T follicular helper cell (primary cell): ENCODE measurements around the gene MARCHF9.

ENCODE experiments used
- DNase-seq: peaks from one replicate; pipeline ENCODE4 v3.0.0-alpha.2; 2020; ENCODE audit warnings: low read depth

MARCHF9 gene

DNA sequence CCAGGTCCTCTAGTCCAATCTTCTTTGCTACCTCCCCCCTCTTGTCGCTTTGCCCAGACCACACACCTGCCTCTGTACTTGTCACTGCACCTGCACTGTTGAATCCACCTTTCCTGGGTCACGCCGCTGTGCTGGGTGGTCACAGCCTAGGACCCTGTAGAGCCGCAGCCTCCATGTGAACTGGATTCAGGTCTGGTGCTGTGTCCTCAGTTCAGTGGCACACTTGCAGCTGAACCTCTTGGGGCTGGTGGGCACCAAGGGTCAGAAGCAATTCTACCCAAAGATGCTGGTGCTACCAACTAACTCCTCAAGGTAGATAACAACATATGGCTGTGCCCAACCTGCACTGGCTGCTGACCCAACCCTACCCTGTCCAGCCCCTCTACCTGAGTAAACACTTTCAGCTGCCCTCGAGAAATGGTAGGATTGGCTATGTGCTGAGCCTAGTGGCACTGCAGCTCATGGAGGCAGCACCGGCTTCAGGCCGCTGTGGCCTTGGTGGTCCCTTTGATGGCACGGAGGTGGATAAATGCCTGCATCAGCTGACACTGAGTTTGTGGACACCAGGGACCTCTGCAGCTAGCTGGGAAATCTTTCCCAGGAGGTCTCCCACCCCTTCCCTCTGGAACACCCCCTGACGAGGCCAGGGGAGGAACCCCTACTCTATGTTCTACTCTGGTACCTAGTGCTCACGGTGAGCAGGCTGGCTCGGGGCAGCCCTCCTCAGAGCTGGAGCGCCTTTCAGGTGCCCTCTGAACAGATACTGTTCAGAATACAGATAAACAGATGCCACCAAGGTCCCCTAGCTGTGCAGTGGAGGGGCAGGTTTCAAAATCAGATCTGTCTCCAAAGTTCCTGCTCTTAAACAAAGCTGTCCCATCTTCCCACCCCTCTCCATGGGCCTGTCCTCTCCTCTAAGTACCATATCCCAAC lies 30.6 kb upstream of the MARCHF9 start:
- no peak for DNase-seq

DNA sequence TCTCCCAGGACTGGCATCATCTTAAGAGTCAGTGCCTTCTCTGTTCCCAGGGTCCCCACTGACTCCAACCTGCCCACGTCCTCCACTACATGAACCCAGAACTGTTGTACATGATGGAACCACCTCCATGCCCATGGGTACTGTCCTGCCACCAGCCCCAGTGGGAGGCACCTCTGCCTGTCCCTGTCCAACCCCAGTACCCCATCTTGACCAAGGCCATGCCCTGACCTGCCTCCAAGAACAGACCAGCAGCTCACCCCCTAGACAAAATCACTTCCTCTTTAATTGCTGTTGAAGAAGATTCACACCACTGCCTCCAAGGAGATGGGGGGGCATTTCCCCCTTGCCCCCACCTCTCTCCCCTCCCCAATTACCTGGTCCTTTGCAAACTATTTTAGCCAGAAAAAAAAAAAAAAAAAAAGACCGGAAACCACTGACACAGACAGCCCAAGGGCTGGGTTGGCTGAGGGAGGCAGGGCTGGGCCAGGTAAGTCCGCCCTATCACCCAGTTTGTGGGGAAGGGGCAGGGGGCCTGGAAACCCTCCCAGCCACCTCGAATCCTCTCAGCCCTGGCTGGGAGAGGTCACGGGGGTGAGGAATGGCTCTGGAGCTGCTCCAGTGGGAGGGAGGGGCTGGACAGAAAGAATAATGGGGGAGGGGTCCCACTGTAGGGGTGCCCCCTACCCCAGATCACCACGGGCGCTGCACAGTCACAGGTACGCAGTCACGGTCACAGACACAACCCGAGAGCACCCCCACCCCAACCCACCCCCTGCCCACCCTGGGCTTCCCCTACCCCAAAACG lies 29.8 kb upstream of the MARCHF9 start:
- DNase-seq = no peak

- DNase-seq = no peak
These were observed 29.1 kb upstream of the MARCHF9 start for GRCh38 chr12:57725851-57726150.

DNA sequence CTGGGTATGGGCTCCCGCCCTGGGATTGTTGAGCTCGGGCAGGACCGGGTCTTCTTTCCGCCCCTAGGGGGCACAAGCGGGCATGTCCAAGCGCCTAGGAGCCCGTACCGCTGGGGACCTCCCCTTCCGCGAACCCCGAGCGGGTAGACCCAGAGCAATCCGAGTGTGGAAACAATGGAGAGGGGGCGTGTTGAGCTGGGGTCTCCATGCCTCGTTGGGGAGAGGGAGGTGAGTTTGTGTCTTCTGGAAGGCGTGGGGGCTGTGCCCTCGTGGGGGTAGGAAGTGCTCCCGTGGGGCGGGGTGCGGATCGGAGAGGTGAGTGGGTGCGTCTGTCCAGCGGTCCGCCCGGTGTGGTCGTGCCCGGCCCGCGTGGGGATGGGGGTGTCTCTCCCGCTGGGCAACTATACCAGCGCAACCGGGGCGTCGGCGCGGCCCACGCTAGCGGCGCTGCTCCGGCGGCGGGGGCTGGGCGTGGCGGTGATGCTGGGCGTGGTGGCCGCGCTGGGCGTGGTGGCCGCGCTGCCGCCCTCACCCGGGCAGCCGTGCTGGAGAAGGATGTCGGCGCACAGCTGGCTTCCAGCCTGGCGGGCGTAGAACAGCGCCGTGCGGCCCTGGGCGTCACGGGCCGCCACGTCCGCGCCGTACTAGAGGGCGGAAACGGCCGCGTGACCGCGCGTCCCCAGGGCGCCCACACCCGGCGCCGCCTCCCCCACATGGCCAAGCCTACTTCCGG lies 28.6 kb upstream of the MARCHF9 start:
- DNase-seq = no peak

DNA sequence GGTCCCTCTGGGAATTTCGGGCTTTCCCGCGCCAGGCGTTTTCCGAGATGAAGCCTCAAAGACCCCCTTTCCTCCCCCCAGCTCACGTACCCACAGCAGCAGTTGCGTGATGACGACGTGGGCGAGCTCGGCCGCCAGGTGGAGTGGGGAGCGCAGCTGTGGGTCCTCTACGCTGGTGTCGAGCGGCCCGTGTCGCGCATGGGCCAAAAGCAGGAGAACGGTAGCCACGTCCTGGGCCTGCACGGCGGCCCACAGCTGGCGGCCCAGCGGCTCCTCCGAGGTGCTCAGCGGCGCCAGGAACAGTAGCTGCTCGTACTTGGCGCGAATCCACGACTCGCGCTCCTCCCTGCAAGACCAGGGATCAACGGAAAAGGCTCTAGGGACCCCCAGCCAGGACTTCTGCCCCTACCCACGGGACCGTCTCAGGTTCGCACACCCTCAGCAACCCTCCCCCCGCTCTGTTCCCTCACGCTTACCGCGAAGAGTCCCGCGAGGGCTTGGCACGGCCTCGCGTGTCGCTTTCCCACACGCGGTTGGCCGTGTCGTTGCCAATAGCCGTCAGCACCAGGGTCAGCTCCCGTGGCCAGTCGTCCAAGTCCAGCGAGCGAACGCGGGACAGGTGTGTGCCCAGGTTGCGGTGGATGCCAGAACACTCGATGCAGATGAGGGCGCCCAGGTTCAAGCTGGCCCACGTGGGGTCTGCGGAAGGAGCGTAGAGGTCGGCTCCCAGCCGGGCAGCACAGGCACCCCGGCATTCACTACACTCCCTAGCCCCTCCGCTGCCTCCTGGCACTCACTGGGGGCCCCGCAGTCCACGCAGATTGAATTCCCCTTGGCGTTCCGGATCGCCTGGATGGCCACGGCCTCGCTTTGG lies 27.8 kb upstream of the MARCHF9 start:
- no peak for DNase-seq

- DNase-seq = no peak
These were observed 27.0 kb upstream of the MARCHF9 start for GRCh38 chr12:57727758-57728395.

DNA sequence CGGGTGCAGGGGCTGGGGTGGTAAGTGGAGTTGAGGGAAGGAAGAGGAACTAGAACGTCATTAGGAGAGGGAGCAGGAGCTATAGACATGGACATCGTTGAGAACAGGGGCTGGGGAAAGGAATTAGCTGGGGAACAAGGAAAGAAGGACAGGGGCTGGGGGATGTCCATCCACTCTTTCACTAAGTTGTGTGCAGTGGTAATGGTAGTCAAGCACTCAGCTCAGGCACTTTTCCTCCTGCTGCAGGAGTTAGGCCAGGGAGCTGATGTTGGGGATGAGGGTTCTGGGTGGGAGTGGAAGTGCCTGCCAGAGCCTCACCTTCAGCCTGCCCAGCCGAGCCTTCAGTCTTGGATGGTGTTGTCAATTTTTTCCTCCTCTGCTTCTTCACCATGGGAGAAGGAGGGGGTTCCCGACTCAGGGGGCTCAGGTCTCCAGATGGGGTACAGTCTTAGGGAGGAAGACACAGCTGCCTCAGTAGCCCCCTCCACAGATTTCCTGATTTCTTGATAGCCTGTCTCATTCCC lies 25.5 kb upstream of the MARCHF9 start:
- DNase-seq = no peak

GRCh38 chr12:57730336-57731067 lies 24.4 kb upstream of the MARCHF9 start:
- DNase-seq = no peak

GRCh38 chr12:57731411-57732080 lies 23.4 kb upstream of the MARCHF9 start:
- DNase-seq = no peak

GRCh38 chr12:57732270-57732669 lies 22.6 kb upstream of the MARCHF9 start:
- DNase-seq = no peak

GRCh38 chr12:57732726-57733593 lies 21.9 kb upstream of the MARCHF9 start:
- DNase-seq = no peak

GRCh38 chr12:57733928-57734327 lies 21.0 kb upstream of the MARCHF9 start:
- DNase-seq = no peak

DNA sequence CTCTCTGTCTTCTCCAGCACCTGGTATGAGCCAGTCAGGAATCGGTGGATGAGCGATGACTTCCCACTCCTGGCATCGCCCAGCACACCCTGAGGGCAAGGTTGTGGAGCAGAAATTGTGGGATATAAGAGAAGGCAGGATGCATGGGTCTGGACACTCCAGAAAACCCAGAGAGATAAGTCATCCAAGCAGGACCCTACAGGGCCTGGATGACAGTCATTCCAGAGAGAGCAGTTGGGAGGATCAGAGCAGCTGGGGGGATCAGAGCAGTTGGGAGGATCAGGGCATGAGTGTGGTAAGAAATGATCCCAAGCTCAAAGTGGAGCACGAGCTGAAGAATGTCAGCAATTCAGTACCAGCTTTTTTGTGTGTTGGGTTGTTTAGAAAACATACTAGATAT lies 20.3 kb upstream of the MARCHF9 start:
- DNase-seq = no peak

DNA sequence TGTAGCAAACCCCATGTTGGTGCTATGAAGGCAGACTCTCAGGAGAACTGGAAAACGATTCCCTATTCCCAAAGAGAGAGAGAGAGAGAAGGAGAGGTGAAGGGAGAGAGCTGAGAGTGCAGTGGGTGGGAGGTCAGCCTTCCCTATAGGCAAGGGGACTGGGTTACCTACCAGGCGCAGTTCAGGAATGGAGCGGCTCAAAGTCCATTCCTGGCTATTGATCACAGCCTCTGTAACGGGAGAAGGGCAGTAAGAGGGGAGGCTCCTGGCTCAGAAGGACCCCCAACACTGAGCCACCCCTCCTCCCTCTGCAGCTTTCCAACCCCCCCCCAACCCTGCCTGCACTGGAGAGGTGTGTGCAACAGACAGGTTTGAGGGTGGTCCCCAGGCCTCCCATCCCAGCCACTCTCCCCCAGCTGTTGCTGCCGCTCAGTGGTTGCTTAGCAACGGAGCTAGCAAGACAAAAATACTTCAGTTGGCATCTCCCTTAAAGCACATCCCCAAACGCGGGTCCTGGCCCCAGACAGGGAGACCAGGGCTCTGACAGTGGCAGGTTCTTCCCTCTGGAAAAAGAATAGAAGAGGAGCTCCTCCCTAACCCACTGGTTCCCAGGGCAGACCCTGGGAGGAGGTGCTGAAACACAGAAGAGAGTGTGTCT lies 19.6 kb upstream of the MARCHF9 start:
- no peak for DNase-seq

GRCh38 chr12:57735952-57736740 lies 18.8 kb upstream of the MARCHF9 start:
- DNase-seq = no peak

GRCh38 chr12:57736741-57737466 lies 18.0 kb upstream of the MARCHF9 start:
- DNase-seq = no peak
